Measurements from ENCODE around the gene PET100. TPM values are rescaled to one million over a fixed set of nuclear protein-coding genes. Genes with fewer than 3 reads are reported as not detected.

PET100 gene
- total RNA-seq, 6 experiments from 2014 or later = 82.1 to 138 (median 110) TPM

DNA sequence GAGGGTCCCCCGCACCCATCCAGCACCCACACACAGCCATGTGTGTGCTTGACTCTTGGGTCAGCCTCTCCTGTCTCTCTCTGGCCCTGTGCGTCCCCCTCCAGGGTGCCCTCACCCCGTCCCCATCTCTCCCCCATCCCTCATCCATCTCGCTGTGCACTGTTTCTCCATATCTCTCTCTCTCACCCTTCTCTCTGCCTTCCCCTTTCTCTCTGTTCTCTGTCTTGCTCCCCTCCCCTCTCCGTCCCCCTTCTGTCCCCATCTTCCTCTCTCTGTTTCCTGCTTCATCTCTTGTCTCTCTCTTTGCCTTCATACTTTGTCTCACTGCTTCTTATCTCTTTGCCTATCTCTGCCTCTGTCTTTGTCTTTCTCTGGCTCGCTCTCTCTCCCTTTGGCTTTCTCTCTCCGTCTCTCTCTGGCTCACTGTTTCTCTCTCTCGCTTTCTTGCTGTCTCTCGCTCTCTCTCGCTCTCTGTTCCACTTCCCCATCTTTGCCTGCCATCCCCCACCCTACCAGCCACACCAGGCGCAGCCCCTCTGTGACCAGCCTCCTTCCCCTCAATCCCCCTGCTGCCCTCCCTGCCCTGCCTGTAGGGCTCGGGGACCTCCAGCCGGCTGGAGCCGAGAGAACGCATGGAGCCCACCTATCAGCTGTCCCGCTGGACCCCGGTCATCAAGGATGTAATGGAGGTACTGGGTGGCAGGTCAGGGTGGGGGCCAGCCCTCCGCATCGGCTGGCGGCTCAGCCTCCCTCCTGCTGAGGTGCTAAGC is 16.2 kb downstream of the PET100 start:
- Mint-ChIP-seq H3K36me3 (ENCODE audit: low read depth) (no peaks in the 10 kb centered on the region), H3K4me1 (ENCODE audit: low read depth) (no peaks in the 10 kb centered on the region), H3K4me3 (no peak overlapping the region), H3K27ac (no peak overlapping the region), H3K9me3 (no peaks in the 10 kb centered on the region), H3K27me3 (ENCODE audit: insufficient read depth) (peaks cover 10% of the 10 kb centered on the region)
- DNase-seq = no peak
- TF ChIP-seq, protein P1, sequence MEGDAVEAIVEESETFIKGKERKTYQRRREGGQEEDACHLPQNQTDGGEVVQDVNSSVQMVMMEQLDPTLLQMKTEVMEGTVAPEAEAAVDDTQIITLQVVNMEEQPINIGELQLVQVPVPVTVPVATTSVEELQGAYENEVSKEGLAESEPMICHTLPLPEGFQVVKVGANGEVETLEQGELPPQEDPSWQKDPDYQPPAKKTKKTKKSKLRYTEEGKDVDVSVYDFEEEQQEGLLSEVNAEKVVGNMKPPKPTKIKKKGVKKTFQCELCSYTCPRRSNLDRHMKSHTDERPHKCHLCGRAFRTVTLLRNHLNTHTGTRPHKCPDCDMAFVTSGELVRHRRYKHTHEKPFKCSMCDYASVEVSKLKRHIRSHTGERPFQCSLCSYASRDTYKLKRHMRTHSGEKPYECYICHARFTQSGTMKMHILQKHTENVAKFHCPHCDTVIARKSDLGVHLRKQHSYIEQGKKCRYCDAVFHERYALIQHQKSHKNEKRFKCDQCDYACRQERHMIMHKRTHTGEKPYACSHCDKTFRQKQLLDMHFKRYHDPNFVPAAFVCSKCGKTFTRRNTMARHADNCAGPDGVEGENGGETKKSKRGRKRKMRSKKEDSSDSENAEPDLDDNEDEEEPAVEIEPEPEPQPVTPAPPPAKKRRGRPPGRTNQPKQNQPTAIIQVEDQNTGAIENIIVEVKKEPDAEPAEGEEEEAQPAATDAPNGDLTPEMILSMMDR (IDR thresholded peaks at IDR 0.05) = no peak

DNA sequence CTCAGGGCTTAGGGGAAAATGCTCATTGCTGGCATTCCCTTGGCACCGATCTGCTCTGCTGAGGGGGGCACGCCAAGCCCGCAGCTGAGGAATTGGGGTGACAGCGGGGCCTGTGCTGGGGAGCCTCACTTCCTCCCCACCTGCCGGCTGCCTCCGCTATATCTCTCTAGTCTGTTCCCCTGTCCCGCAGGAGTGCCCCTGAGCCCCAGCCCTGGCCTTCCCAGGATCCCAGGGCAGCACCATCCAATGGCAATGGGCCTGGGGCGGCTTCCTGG is 16.8 kb downstream of the PET100 start:
- no peaks in the 10 kb centered on the region for H3K36me3 Mint-ChIP-seq (ENCODE audit: low read depth)
- TF ChIP-seq, protein P1 (IDR thresholded peaks at IDR 0.05) = no peak
- no peak overlapping the region for H3K4me3 Mint-ChIP-seq
- H3K27ac Mint-ChIP-seq = no peak overlapping the region
- DNase-seq = no peak
- no peaks in the 10 kb centered on the region for H3K9me3 Mint-ChIP-seq
- H3K27me3 Mint-ChIP-seq (ENCODE audit: insufficient read depth) = peaks cover 10% of the 10 kb centered on the region
- no peaks in the 10 kb centered on the region for H3K4me1 Mint-ChIP-seq (ENCODE audit: low read depth)

DNA sequence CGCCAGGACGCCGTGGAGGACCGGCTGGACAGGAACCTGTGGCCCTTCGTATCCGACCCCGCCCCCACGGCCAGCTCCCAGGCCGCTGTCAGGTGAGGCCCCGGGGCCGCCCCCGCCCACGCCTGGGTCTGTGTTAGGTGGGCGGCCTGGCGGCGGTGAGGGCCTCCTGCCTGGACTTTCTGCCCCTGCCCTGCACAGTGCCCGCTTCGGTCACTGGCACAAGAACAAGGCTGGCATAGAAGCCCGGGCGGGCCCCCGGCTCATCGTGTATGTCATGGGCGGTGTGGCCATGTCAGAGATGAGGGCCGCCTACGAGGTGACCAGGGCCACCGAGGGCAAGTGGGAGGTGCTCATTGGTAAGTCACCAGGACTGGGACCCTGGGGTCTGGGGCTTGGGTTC is 17.6 kb downstream of the PET100 start:
- H3K27me3 Mint-ChIP-seq (ENCODE audit: insufficient read depth) = peaks cover 10% of the 10 kb centered on the region
- H3K9me3 Mint-ChIP-seq = no peaks in the 10 kb centered on the region
- peaks cover 3% of the 10 kb centered on the region for H3K4me1 Mint-ChIP-seq (ENCODE audit: low read depth)
- no peaks in the 10 kb centered on the region for H3K36me3 Mint-ChIP-seq (ENCODE audit: low read depth)
- H3K27ac Mint-ChIP-seq = no peak overlapping the region
- TF ChIP-seq, protein P1 (IDR thresholded peaks at IDR 0.05) = no peak
- no peak for DNase-seq
- no peak overlapping the region for H3K4me3 Mint-ChIP-seq

DNA sequence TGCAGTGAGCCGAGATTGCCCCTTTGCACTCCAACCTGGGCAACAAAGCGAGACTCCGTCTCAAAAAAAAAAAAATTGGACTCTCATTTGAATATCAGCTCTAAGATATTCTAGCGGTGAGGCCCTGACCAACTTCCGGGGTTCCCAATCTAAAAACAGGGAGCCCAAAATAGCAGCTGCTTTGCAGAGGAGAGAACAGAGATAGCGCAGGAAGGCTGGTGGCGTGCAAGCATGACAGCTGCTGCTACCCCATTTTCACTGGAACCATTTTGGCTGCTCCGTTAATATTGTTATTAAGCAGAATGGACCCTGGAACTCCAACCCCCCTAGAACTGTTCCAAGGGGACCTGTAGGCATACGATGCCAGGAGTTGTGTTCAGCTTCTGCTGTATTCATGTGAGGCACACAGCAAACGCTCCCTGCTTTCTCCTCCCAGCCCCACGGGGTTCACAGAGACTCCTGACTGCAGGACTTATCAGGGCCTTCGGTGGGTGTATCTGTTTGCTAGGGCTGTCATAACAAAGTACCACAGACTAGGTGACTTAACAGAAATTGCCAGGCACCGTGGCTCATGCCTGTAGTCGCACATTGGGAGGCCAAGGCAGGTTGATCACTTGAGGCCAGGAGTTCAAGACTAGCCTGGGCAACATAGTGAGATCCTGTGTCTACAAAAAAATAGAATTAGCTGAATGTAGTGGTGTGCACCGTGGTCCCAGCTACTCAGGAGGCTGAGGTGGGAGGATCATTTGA is 18.8 kb downstream of the PET100 start:
- TF ChIP-seq, protein P1 (IDR thresholded peaks at IDR 0.05) = no peak
- no peak overlapping the region for H3K4me3 Mint-ChIP-seq
- no peaks in the 10 kb centered on the region for H3K9me3 Mint-ChIP-seq
- no peaks in the 10 kb centered on the region for H3K36me3 Mint-ChIP-seq (ENCODE audit: low read depth)
- DNase-seq = no peak
- no peak overlapping the region for H3K27ac Mint-ChIP-seq
- H3K27me3 Mint-ChIP-seq (ENCODE audit: insufficient read depth) = peaks cover 13% of the 10 kb centered on the region
- peaks cover 10% of the 10 kb centered on the region for H3K4me1 Mint-ChIP-seq (ENCODE audit: low read depth)

DNA sequence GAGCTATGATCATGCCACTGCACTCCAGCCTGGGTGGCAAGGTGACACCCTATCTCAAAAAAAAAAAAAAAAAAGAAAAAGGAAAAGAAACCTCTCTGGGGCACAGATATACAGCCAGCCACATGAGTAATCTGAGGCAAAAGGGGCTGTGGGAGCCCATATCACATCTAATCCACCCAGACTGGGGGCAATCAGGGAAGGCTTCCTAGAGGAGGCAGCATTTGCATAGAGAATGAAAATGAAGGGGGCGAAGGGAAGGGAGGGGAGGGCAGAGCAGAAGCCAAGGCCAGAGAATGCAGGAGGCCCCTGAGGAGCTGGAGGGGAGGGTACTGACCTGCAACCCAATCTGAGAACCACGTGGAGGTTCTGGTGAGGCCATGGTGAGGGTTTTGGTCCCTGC is 20.6 kb downstream of the PET100 start:
- peaks cover 14% of the 10 kb centered on the region for H3K27me3 Mint-ChIP-seq (ENCODE audit: insufficient read depth)
- no peak overlapping the region for H3K4me3 Mint-ChIP-seq
- no peaks in the 10 kb centered on the region for H3K36me3 Mint-ChIP-seq (ENCODE audit: low read depth)
- peaks cover 10% of the 10 kb centered on the region for H3K4me1 Mint-ChIP-seq (ENCODE audit: low read depth)
- TF ChIP-seq, protein P1 (IDR thresholded peaks at IDR 0.05) = no peak
- no peak overlapping the region for H3K27ac Mint-ChIP-seq
- no peaks in the 10 kb centered on the region for H3K9me3 Mint-ChIP-seq
- no peak for DNase-seq
